ENCODE results near the gene HEXIM1.

The HEXIM1 gene

DNA sequence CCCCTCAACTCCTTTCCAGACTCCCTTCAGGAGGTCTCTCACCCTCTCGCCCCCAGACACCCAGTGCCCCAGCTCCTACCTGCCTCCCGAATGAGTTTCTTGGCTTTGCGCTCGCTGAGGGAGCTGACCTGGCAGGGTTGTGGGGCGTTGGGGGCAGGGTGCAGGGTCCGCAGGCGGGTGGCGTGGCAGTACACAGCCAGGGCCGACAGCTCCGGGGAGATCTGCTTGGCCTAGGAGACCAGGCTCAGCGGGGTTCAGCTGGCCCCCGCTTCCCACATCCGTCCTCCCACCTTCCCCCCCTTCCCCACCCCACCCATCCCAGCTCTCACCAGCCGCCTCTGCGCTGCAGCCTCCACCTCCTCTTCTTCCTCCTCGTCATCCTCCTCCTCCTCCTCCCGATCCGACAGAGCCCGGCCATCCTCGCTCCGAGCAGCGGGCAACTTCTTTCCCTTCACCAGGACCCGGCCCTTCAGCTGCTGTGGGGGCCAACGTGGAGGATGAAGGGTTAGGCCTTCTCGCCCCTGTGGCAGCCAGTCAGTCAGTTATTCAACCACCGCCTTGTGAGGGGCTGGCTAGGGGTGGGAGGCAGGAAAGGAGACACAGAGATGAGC, 33.2 kb upstream of the HEXIM1 start:
- FAIRE-seq, result no peak
- TF ChIP-seq POLR2A (IDR thresholded peaks at IDR 0.05; ENCODE audit: low read depth, low read length), result no peak

GRCh38 chr17:45115871-45116270, 32.4 kb upstream of the HEXIM1 start:
- no peak for DNase-seq (ENCODE audit: insufficient read length)
- TF ChIP-seq TAF1 (IDR thresholded peaks at IDR 0.05; ENCODE audit: borderline replicate concordance, low read depth, low read length) (no peak), POLR2A (IDR thresholded peaks at IDR 0.05; ENCODE audit: low read depth, low read length) (no peak), POLR2AphosphoS5 (IDR thresholded peaks at IDR 0.05; ENCODE audit: low read depth, low read length) (no peak)
- no peak for FAIRE-seq

More for the DNA sequence above, 33.2 kb upstream of the HEXIM1 start:
- no peak for DNase-seq (ENCODE audit: insufficient read length)

DNA sequence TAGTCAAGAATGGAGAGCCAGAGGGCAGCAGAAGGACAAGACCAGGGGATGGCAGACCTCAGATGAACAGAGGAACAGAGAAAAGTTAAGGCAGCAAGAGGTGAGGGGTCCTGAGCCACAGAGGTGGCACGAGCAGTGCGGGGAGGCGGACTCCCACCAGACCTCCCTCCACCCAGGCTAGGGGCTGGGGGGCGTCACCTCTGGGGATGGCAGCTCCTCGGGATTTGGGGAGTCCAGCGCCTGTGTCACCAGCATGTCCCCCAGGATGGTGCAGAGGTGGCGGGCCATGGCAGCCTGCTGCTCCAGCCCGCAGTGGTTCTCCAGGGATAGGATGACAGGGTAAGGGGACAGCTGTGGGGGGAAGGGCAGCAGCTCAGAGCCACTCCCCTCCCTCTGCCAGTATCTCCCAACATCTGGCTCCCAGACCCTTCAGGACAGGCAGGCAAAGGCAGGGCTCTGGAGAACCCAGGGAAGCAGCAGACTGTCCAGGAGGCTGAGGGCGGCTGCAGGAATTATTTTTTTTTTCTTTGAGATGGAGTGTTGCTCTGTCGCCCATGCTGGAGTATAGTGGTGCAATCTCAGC, 31.8 kb upstream of the HEXIM1 start:
- FAIRE-seq, result no peak
- TF ChIP-seq POLR2A (IDR thresholded peaks at IDR 0.05; ENCODE audit: low read depth, low read length) (no peak), POLR2AphosphoS5 (IDR thresholded peaks at IDR 0.05; ENCODE audit: low read depth, low read length) (no peak), TAF1 (IDR thresholded peaks at IDR 0.05; ENCODE audit: borderline replicate concordance, low read depth, low read length) (no peak)
- DNase-seq (ENCODE audit: insufficient read length), result no peak

GRCh38 chr17:45117334-45117733, 30.9 kb upstream of the HEXIM1 start:
- TF ChIP-seq POLR2A (IDR thresholded peaks at IDR 0.05; ENCODE audit: low read depth, low read length) (no peak), POLR2AphosphoS5 (IDR thresholded peaks at IDR 0.05; ENCODE audit: low read depth, low read length) (no peak), TAF1 (IDR thresholded peaks at IDR 0.05; ENCODE audit: borderline replicate concordance, low read depth, low read length) (no peak)
- DNase-seq (ENCODE audit: insufficient read length), result no peak

GRCh38 chr17:45117848-45118646, 30.2 kb upstream of the HEXIM1 start:
- no peak for FAIRE-seq
- DNase-seq (ENCODE audit: insufficient read length), result no peak
- no peak for TF ChIP-seq POLR2AphosphoS5 (IDR thresholded peaks at IDR 0.05; ENCODE audit: low read depth, low read length)
- TF ChIP-seq POLR2A (IDR thresholded peaks at IDR 0.05; ENCODE audit: low read depth, low read length), result no peak
- no peak for TF ChIP-seq TAF1 (IDR thresholded peaks at IDR 0.05; ENCODE audit: borderline replicate concordance, low read depth, low read length)

More at GRCh38 chr17:45117334-45117733, 30.9 kb upstream of the HEXIM1 start:
- no peak for FAIRE-seq

DNA sequence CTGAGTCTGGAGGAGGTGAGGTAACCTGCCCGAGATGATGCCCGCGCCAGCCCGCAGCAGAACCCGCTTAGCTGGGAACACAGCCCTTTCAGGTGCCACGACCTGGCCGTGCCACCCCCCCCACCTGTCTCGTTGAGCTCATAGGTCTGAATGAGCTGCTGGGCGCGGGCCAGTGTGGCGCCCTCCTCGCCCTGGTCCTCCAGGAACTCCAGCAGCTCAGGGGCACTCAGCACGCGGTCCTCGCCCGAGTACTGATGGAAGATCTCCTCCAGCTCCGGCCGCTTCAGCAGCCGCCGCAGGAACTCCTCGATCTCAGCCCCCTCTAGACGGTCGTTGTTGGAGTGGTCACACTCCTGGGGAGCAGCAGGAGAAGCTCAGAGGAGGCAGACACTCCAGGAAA, 29.6 kb upstream of the HEXIM1 start:
- TF ChIP-seq TAF1 (IDR thresholded peaks at IDR 0.05; ENCODE audit: borderline replicate concordance, low read depth, low read length) (no peak), POLR2AphosphoS5 (IDR thresholded peaks at IDR 0.05; ENCODE audit: low read depth, low read length) (no peak), POLR2A (IDR thresholded peaks at IDR 0.05; ENCODE audit: low read depth, low read length) (no peak)
- no peak for FAIRE-seq

DNA sequence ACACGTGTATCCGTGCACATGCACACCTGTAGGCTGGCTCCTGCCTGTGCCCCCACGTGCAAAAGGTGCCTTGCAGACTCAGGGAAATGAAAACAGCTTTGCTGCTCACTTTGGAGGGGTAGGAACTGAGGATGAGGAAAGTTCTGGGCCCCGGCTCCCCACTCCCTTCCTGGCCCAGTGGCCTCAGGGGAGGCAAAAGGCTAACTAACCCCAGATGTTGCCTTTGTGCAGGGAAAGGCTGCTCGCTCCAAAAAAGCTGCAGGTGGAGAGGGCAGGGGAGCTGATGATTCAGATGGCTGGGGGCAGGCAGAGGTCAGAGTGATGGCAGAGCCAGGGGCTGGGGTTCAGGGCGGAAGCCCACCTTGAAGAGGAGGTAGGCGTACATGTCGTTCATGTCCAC, 28.3 kb upstream of the HEXIM1 start:
- no peak for FAIRE-seq
- TF ChIP-seq POLR2A (IDR thresholded peaks at IDR 0.05; ENCODE audit: low read depth, low read length) (no peak), POLR2AphosphoS5 (IDR thresholded peaks at IDR 0.05; ENCODE audit: low read depth, low read length) (no peak), TAF1 (IDR thresholded peaks at IDR 0.05; ENCODE audit: borderline replicate concordance, low read depth, low read length) (no peak)
- no peak for DNase-seq (ENCODE audit: insufficient read length)

More for the DNA sequence above, 29.6 kb upstream of the HEXIM1 start:
- DNase-seq (ENCODE audit: insufficient read length), result no peak

GRCh38 chr17:45120558-45120957, 27.7 kb upstream of the HEXIM1 start:
- FAIRE-seq (no peak), DNase-seq (ENCODE audit: insufficient read length) (no peak)
- TF ChIP-seq POLR2A (IDR thresholded peaks at IDR 0.05; ENCODE audit: low read depth, low read length), result no peak
- no peak for TF ChIP-seq TAF1 (IDR thresholded peaks at IDR 0.05; ENCODE audit: borderline replicate concordance, low read depth, low read length)
- TF ChIP-seq POLR2AphosphoS5 (IDR thresholded peaks at IDR 0.05; ENCODE audit: low read depth, low read length), result no peak

- DNase-seq (ENCODE audit: insufficient read length) (no peak), FAIRE-seq (no peak)
- TF ChIP-seq POLR2A (IDR thresholded peaks at IDR 0.05; ENCODE audit: low read depth, low read length) (no peak), TAF1 (IDR thresholded peaks at IDR 0.05; ENCODE audit: borderline replicate concordance, low read depth, low read length) (no peak), POLR2AphosphoS5 (IDR thresholded peaks at IDR 0.05; ENCODE audit: low read depth, low read length) (no peak)
These were observed 27.2 kb upstream of the HEXIM1 start for GRCh38 chr17:45121055-45121454.

DNA sequence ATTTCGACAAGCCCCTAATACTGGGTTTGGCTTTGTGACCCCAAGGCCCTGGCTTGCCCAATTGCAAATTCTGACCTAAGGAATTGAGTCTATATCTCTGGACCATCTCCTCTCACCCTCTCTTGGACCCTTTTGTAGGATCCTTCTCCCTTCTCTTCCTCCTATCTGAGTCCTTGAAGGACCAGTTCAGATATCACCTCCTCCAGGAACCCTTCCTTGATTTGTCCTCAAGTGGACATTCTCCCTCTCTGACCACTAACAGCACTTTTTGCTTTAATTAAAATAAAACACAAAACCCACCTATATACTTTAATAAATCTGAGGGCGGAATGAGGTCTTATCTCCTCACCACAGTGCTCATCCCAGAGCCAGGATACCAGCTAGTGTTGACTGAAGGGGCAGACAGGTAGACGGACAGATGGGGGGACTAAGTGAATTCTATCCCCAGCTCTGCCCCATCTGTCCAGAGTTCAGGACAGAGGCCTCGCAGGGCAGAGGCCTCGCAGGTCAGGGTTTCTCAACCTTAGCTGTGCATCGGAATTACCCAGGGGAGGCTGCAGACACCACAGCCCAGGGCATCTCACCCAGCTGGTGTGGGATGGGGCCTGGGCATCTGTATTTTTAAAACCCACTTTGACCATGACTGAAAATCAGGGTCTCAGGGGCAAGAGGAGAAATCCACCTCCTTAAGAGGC, 25.1 kb upstream of the HEXIM1 start:
- DNase-seq (ENCODE audit: insufficient read length), result no peak
- TF ChIP-seq POLR2AphosphoS5 (IDR thresholded peaks at IDR 0.05; ENCODE audit: low read depth, low read length) (no peak), TAF1 (IDR thresholded peaks at IDR 0.05; ENCODE audit: borderline replicate concordance, low read depth, low read length) (no peak), POLR2A (IDR thresholded peaks at IDR 0.05; ENCODE audit: low read depth, low read length) (no peak)
- no peak for FAIRE-seq
